SK-N-DZ (cell line): ENCODE results near the gene TIAM2.

ENCODE experiments used
- DNase-seq: peaks from one replicate; pipeline ENCODE4 v3.0.0-alpha.2; 2015; ENCODE audit warnings: low spot score

TIAM2 gene

GRCh38 chr6:155024391-155025027 is 29.4 kb downstream of the TIAM2 start:
- no peak for DNase-seq

- no peak for DNase-seq
Measured at GRCh38 chr6:155026022-155026705, 31.0 kb downstream of the TIAM2 start.

GRCh38 chr6:155026706-155027045 is 31.6 kb downstream of the TIAM2 start:
- DNase-seq = no peak

GRCh38 chr6:155030148-155030720 is 35.1 kb downstream of the TIAM2 start:
- DNase-seq = no peak

- DNase-seq = no peak
Measured at GRCh38 chr6:155031091-155031490, 36.0 kb downstream of the TIAM2 start.

- no peak for DNase-seq
Measured at GRCh38 chr6:155033021-155033791, 38.1 kb downstream of the TIAM2 start.

- no peak for DNase-seq
Measured at GRCh38 chr6:155036907-155037306, 41.8 kb downstream of the TIAM2 start.

- DNase-seq = no peak
Measured at GRCh38 chr6:155038104-155038503, 43.0 kb downstream of the TIAM2 start.

GRCh38 chr6:155038527-155038926 is 43.4 kb downstream of the TIAM2 start:
- DNase-seq = no peak

- DNase-seq = no peak
Measured at GRCh38 chr6:155039618-155040017, 44.5 kb downstream of the TIAM2 start.

- DNase-seq = peak; percentile 85
Measured at GRCh38 chr6:155040154-155040553, 45.0 kb downstream of the TIAM2 start.

- no peak for DNase-seq
Measured at GRCh38 chr6:155040901-155041650, 46.0 kb downstream of the TIAM2 start.

GRCh38 chr6:155041741-155042279 is 46.7 kb downstream of the TIAM2 start:
- no peak for DNase-seq

- DNase-seq = no peak
Measured at GRCh38 chr6:155042983-155043382, 47.9 kb downstream of the TIAM2 start.

- DNase-seq = no peak
Measured at GRCh38 chr6:155045561-155046404, 50.7 kb downstream of the TIAM2 start.

GRCh38 chr6:155047523-155047922 is 52.4 kb downstream of the TIAM2 start:
- DNase-seq = no peak

GRCh38 chr6:155050311-155050710 is 55.2 kb downstream of the TIAM2 start:
- DNase-seq = no peak

GRCh38 chr6:155054491-155055250 is 59.6 kb downstream of the TIAM2 start:
- no peak for DNase-seq

- DNase-seq = no peak
Measured at GRCh38 chr6:155055729-155056128, 60.6 kb downstream of the TIAM2 start.

GRCh38 chr6:155056756-155057155 is 61.6 kb downstream of the TIAM2 start:
- DNase-seq = no peak
